ENCODE results near the gene SIK2.

GRCh38 chr11:111759376-111759775, 157.1 kb downstream of the SIK2 start:
- TF ChIP-seq, protein P1, sequence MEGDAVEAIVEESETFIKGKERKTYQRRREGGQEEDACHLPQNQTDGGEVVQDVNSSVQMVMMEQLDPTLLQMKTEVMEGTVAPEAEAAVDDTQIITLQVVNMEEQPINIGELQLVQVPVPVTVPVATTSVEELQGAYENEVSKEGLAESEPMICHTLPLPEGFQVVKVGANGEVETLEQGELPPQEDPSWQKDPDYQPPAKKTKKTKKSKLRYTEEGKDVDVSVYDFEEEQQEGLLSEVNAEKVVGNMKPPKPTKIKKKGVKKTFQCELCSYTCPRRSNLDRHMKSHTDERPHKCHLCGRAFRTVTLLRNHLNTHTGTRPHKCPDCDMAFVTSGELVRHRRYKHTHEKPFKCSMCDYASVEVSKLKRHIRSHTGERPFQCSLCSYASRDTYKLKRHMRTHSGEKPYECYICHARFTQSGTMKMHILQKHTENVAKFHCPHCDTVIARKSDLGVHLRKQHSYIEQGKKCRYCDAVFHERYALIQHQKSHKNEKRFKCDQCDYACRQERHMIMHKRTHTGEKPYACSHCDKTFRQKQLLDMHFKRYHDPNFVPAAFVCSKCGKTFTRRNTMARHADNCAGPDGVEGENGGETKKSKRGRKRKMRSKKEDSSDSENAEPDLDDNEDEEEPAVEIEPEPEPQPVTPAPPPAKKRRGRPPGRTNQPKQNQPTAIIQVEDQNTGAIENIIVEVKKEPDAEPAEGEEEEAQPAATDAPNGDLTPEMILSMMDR (IDR thresholded peaks at IDR 0.05): no peak
- TF ChIP-seq EZH2 (IDR thresholded peaks at IDR 0.05; ENCODE audit: borderline replicate concordance, insufficient read depth, low read depth, low read length, poor library complexity, severe bottlenecking): no peak
